Neuronal stem cell (in vitro differentiated cells): ENCODE measurements around the gene TRIM32.

Source experiments
- DNase-seq: peaks from one replicate; pipeline ENCODE4 v3.0.0-alpha.2; 2013; ENCODE audit warnings: low spot score
- H2AFZ ChIP-seq: one replicate; pipeline ENCODE4 v1.6.1; 2013; ENCODE audit warnings: mild to moderate bottlenecking, low read length, inconsistent platforms
- H2AK5ac ChIP-seq: 2 replicates; pipeline ENCODE4 v1.6.1; 2013; ENCODE audit warnings: low read depth, mild to moderate bottlenecking, inconsistent platforms, low read length, moderate library complexity, mixed read lengths
- H2BK120ac ChIP-seq: 2 replicates; pipeline ENCODE4 v1.6.1; 2013; ENCODE audit warnings: low read depth, mild to moderate bottlenecking, inconsistent platforms, low read length, moderate library complexity, mixed read lengths
- H2BK12ac ChIP-seq: one replicate; pipeline ENCODE4 v1.6.1; 2013; ENCODE audit warnings: low read length, inconsistent platforms
- H2BK15ac ChIP-seq: 2 replicates; pipeline ENCODE4 v1.6.1; 2013; ENCODE audit warnings: mild to moderate bottlenecking, low read length, inconsistent platforms, mixed read lengths
- H2BK5ac ChIP-seq: one replicate; pipeline ENCODE4 v1.6.1; 2013; ENCODE audit warnings: inconsistent platforms, mild to moderate bottlenecking, low read length, moderate library complexity
- H3K14ac ChIP-seq: one replicate; pipeline ENCODE4 v1.6.1; 2013; ENCODE audit warnings: low read length, inconsistent platforms
- H3K18ac ChIP-seq: 2 replicates; pipeline ENCODE4 v1.6.1; 2013; ENCODE audit warnings: low read length, inconsistent platforms
- H3K23ac ChIP-seq: 2 replicates; pipeline ENCODE4 v1.6.1; 2013; ENCODE audit warnings: low read depth, mild to moderate bottlenecking, mixed read lengths, low read length, inconsistent platforms; ENCODE audit not compliant: poor library complexity
- H3K27ac ChIP-seq: replicated peaks from 3 replicates; pipeline ENCODE4 v1.5.1; 2013; ENCODE audit warnings: low read length, inconsistent platforms
- H3K27me3 ChIP-seq, 3 experiments: 2 replicates each; pipeline ENCODE4 v1.6.1; 2013; ENCODE audit warnings: low read length in 3 of 3, mild to moderate bottlenecking in 2 of 3, inconsistent platforms in 1 of 3, low read depth in 1 of 3, mixed read lengths in 1 of 3, moderate library complexity in 1 of 3; ENCODE audit not compliant: control insufficient read depth in 3 of 3, insufficient read depth in 3 of 3
- H3K36me3 ChIP-seq, 2 donors: replicated peaks in 1 of 2; 2 replicates each; pipeline ENCODE4 v1.6.1; 2013; ENCODE audit warnings: low read length in 2 of 2; ENCODE audit not compliant: control insufficient read depth in 2 of 2, insufficient read depth in 2 of 2
- H3K4ac ChIP-seq: 2 replicates; pipeline ENCODE4 v1.6.1; 2013; ENCODE audit warnings: inconsistent platforms, mild to moderate bottlenecking, low read length, moderate library complexity
- H3K4me1 ChIP-seq, 2 donors: 1 replicate in 1 of 2; 2 replicates in 1 of 2; pipeline ENCODE4 v1.6.1; 2013; ENCODE audit warnings: low read length in 2 of 2, low read depth in 1 of 2; ENCODE audit not compliant: control insufficient read depth in 2 of 2, insufficient read depth in 1 of 2
- H3K4me2 ChIP-seq: one replicate; pipeline ENCODE4 v1.6.1; 2013; ENCODE audit warnings: mild to moderate bottlenecking, low read length, inconsistent platforms; ENCODE audit not compliant: insufficient read depth, poor library complexity, severe bottlenecking
- H3K4me3 ChIP-seq, 2 donors: 2 replicates each; pipeline ENCODE4 v1.5.1; 2013; ENCODE audit warnings: low read length in 2 of 2, mild to moderate bottlenecking in 2 of 2, inconsistent platforms in 1 of 2, moderate library complexity in 1 of 2
- H3K79me1 ChIP-seq: one replicate; pipeline ENCODE4 v1.6.1; 2013; ENCODE audit warnings: low read depth, mild to moderate bottlenecking, inconsistent platforms, low read length, moderate library complexity
- H3K9ac ChIP-seq: one replicate; pipeline ENCODE4 v1.6.1; 2013; ENCODE audit warnings: mild to moderate bottlenecking, low read depth, low read length, inconsistent platforms; ENCODE audit not compliant: poor library complexity
- H3K9me3 ChIP-seq, 2 donors: replicated peaks in 1 of 2; 2 replicates each; pipeline versions ENCODE3 to v1.6.1; 2013; ENCODE audit warnings: low read length in 2 of 2, mild to moderate bottlenecking in 2 of 2, inconsistent platforms in 1 of 2, low read depth in 1 of 2, mixed read lengths in 1 of 2, moderate library complexity in 1 of 2; ENCODE audit not compliant: control insufficient read depth in 2 of 2, insufficient read depth in 1 of 2
- H4K8ac ChIP-seq: one replicate; pipeline ENCODE4 v1.6.1; 2013; ENCODE audit warnings: low read depth, mild to moderate bottlenecking, inconsistent platforms, low read length, moderate library complexity
- H4K91ac ChIP-seq: one replicate; pipeline ENCODE4 v1.6.1; 2013; ENCODE audit warnings: low read length, low read depth, mild to moderate bottlenecking, inconsistent platforms; ENCODE audit not compliant: poor library complexity
- WGBS, 2 donors: extraction: QIAGEN DNeasy Blood & Tissue Kit; methylation state at CpG; one replicate each; pipeline ENCODE4 v1.1.7; 2013; ENCODE audit warnings: missing lambda C conversion rate in 2 of 2, mixed read lengths in 1 of 2; ENCODE audit not compliant: insufficient read length in 2 of 2, insufficient replicate concordance in 1 of 2; ENCODE audit errors: extremely low coverage in 2 of 2; 5-methylcytosine and 5-hydroxymethylcytosine counted together

The TRIM32 gene

DNA sequence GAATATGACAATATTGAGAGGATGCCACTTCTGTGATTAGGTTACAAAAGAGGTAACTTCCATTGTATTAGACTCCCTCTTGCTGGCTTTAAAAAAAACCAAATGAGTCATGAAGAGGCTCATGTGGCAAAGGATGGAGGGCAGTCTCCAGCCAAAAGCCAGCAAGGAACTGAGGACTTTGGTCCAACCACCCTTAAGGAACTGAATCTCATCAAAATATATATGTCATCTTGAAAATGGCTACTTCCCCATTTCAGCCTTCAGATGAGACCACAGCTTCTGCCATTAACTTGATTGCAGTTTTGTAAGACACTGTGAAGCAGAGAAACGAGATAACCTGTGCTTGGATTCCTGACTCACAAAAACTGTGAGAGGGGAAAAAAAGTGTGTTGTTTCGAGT lies 15.5 kb upstream of the TRIM32 start:
- Histone ChIP-seq H3K27me3 (no peaks in the 10 kb centered on the region), H3K23ac (no peak overlapping the region), H3K4me2 (no peak overlapping the region), H3K9ac (no peak overlapping the region), H2BK15ac (no peak overlapping the region), H2AK5ac (no peak overlapping the region), H3K4me3 (no peak overlapping the region), H2BK120ac (no peak overlapping the region), H4K8ac (no peak overlapping the region), H2BK12ac (no peak overlapping the region), H3K27ac (no peak overlapping the region), H3K18ac (no peak overlapping the region), H4K91ac (no peak overlapping the region), H3K4ac (no peak overlapping the region), H3K79me1 (no peaks in the 10 kb centered on the region), H3K9me3 (peaks cover 4 to 19% of the 10 kb centered on the region in 2 donors), H3K4me1 (no peaks in the 10 kb centered on the region), H2AFZ (no peak overlapping the region), H3K14ac (no peak overlapping the region), H3K36me3 (no peaks in the 10 kb centered on the region), H2BK5ac (no peak overlapping the region)
- no CpG with 5 or more reads among the region's 2 CpGs for WGBS, 2 donors
- no peak for DNase-seq

DNA sequence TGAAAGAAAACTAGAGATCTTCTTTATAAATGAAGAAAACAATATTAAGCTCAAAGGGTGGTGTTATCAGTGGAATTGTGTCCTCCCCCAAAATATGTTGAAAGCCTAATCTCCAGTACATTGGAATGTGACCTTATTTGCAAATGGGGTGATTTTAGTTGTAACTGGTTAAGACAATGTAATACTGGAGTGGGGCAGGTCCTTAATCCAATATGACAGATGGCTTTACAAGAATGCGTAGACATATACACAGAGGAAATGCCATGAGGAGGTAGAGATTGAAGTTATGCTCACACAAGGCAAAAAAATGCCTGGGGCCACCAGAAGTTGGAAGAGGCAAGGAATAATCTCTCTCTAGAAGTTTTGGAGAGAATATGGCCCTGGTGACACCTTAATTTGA lies 13.7 kb upstream of the TRIM32 start:
- H3K18ac ChIP-seq = no peak overlapping the region
- H2AK5ac ChIP-seq = no peak overlapping the region
- DNase-seq = no peak
- H3K27ac ChIP-seq = no peak overlapping the region
- no peak overlapping the region for H3K4me2 ChIP-seq
- no peak overlapping the region for H2BK12ac ChIP-seq
- H3K9ac ChIP-seq = no peak overlapping the region
- H2BK15ac ChIP-seq = no peak overlapping the region
- no peaks in the 10 kb centered on the region for H3K36me3 ChIP-seq
- no peak overlapping the region for H4K91ac ChIP-seq
- H2AFZ ChIP-seq = no peak overlapping the region
- no peak overlapping the region for H4K8ac ChIP-seq
- WGBS, 2 donors = no CpG with 5 or more reads among the region's 1 CpG
- H3K23ac ChIP-seq = no peak overlapping the region
- no peaks in the 10 kb centered on the region for H3K4me1 ChIP-seq
- no peak overlapping the region for H3K4me3 ChIP-seq
- no peak overlapping the region for H2BK120ac ChIP-seq
- peaks cover 3% of the 10 kb centered on the region for H3K79me1 ChIP-seq
- no peak overlapping the region for H3K14ac ChIP-seq
- H3K9me3 ChIP-seq = peaks cover 4 to 19% of the 10 kb centered on the region in 2 donors
- no peak overlapping the region for H3K4ac ChIP-seq
- no peak overlapping the region for H2BK5ac ChIP-seq
- H3K27me3 ChIP-seq = no peaks in the 10 kb centered on the region

DNA sequence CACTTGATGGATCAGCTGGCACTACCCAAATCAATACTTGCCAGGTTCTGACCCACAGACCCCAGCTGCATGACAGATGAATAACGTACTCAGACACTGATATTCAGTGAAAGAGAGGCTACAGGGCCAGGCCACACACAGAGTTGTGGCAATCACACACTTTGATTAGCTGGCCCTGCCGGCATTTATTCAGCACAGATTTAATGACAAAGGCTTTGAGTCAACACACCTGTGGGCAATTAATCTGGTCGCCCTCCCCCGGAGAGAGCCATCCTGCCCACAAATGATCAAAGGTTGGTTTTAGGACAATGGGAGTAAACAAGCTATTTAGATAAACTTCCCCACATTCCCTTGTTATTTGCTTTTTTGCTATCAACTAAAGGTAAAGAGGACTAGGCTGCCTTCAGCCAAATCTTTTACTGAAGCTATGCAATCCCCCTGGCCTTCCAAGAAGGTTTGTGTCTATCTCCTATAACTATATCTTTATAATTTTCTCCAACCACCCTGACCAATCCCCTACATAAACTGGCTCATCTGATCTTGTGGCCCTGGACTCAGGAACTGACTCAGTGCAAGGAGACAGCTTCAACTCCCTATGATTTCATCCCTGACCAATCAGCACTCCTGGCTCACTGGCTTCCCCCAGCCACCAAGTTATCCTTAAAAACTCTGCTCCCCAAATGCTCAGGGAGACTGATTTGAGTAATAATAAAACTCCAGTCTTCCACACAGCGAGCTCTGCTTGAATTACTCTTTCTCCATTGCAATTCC lies 12.7 kb upstream of the TRIM32 start:
- H2BK120ac ChIP-seq = no peak overlapping the region
- H3K27ac ChIP-seq = no peak overlapping the region
- no CpG with 5 or more reads among the region's 5 CpGs for WGBS, 2 donors
- H3K4me3 ChIP-seq = no peak overlapping the region
- peaks cover 3% of the 10 kb centered on the region for H3K79me1 ChIP-seq
- H3K4me1 ChIP-seq = no peaks in the 10 kb centered on the region
- no peaks in the 10 kb centered on the region for H3K27me3 ChIP-seq
- H3K4me2 ChIP-seq = no peak overlapping the region
- no peak overlapping the region for H2BK15ac ChIP-seq
- H2AFZ ChIP-seq = no peak overlapping the region
- H3K36me3 ChIP-seq = no peaks in the 10 kb centered on the region
- H4K8ac ChIP-seq = no peak overlapping the region
- peaks cover 4 to 19% of the 10 kb centered on the region in 2 donors for H3K9me3 ChIP-seq
- H4K91ac ChIP-seq = no peak overlapping the region
- no peak overlapping the region for H2BK5ac ChIP-seq
- no peak overlapping the region for H3K18ac ChIP-seq
- no peak overlapping the region for H3K14ac ChIP-seq
- no peak for DNase-seq
- no peak overlapping the region for H2BK12ac ChIP-seq
- no peak overlapping the region for H3K9ac ChIP-seq
- H3K4ac ChIP-seq = no peak overlapping the region
- H2AK5ac ChIP-seq = no peak overlapping the region
- H3K23ac ChIP-seq = no peak overlapping the region

- Histone ChIP-seq H3K4me3 (no peak overlapping the region), H2BK12ac (no peak overlapping the region), H3K4me2 (no peak overlapping the region), H3K4me1 (peaks cover 5 to 6% of the 10 kb centered on the region in 2 donors), H3K27ac (no peak overlapping the region), H2AK5ac (no peak overlapping the region), H2AFZ (no peak overlapping the region), H3K14ac (no peak overlapping the region), H3K36me3 (no peaks in the 10 kb centered on the region), H3K9me3 (no peaks in the 10 kb centered on the region), H3K9ac (no peak overlapping the region), H3K27me3 (no peaks in the 10 kb centered on the region), H2BK15ac (no peak overlapping the region), H3K18ac (no peak overlapping the region), H4K8ac (no peak overlapping the region), H2BK5ac (no peak overlapping the region), H3K4ac (no peak overlapping the region), H3K23ac (no peak overlapping the region), H2BK120ac (no peak overlapping the region), H4K91ac (no peak overlapping the region), H3K79me1 (no peaks in the 10 kb centered on the region)
- no peak for DNase-seq
Measured at GRCh38 chr9:116683535-116683934, 3.6 kb upstream of the TRIM32 start.
